Stimulated activated CD4-positive, alpha-beta T cell treated with anti-CD3 and anti-CD28 coated beads, Interleukin-12 subunit alpha, Interleukin-12 subunit beta, amount 100 ng/mL, for 4 hours (primary cell): ENCODE results near the gene TMEM125.

Source experiments
- DNase-seq: peaks from one replicate; pipeline ENCODE4 v3.0.0-alpha.2; 2020

TMEM125 gene

GRCh38 chr1:43294761-43295160 lies 25.0 kb downstream of the TMEM125 start:
- DNase-seq: no peak

GRCh38 chr1:43296207-43296606 lies 26.4 kb downstream of the TMEM125 start:
- DNase-seq: no peak

- DNase-seq: no peak
Observed at GRCh38 chr1:43298055-43298454, 28.3 kb downstream of the TMEM125 start.

- no peak for DNase-seq
Observed at GRCh38 chr1:43299101-43299500, 29.3 kb downstream of the TMEM125 start.

GRCh38 chr1:43300378-43301094 lies 30.8 kb downstream of the TMEM125 start, which contains the start of gene TIE1:
TIE1 (plus strand) TSS chr1:43300982; CDS start chr1:43301072, 90 bp downstream.
- DNase-seq: no peak

- DNase-seq: no peak
Observed at GRCh38 chr1:43302201-43302600, 32.4 kb downstream of the TMEM125 start.

- no peak for DNase-seq
Observed at GRCh38 chr1:43302721-43303470, 33.1 kb downstream of the TMEM125 start.

GRCh38 chr1:43303471-43304313 lies 33.9 kb downstream of the TMEM125 start:
- no peak for DNase-seq

- DNase-seq: no peak
Observed at GRCh38 chr1:43304314-43304681, 34.5 kb downstream of the TMEM125 start.

- DNase-seq: no peak
Observed at GRCh38 chr1:43304771-43305300, 35.1 kb downstream of the TMEM125 start.

- no peak for DNase-seq
Observed at GRCh38 chr1:43305461-43305860, 35.7 kb downstream of the TMEM125 start.

- no peak for DNase-seq
Observed at GRCh38 chr1:43305926-43306687, 36.3 kb downstream of the TMEM125 start.

GRCh38 chr1:43306688-43307457 lies 37.1 kb downstream of the TMEM125 start:
- no peak for DNase-seq

- DNase-seq: no peak
Observed at GRCh38 chr1:43307458-43308158, 37.8 kb downstream of the TMEM125 start.

GRCh38 chr1:43308635-43309404 lies 39.0 kb downstream of the TMEM125 start:
- DNase-seq: no peak

GRCh38 chr1:43309405-43310025 lies 39.7 kb downstream of the TMEM125 start:
- DNase-seq: no peak

GRCh38 chr1:43311521-43311920 lies 41.7 kb downstream of the TMEM125 start:
- DNase-seq: no peak

GRCh38 chr1:43312212-43312623 lies 42.4 kb downstream of the TMEM125 start:
- DNase-seq: no peak

- DNase-seq: no peak
Observed at GRCh38 chr1:43312663-43313515, 43.1 kb downstream of the TMEM125 start.
